Neural cell (in vitro differentiated cells): Measurements from ENCODE around the gene SF3B6. TPM values are rescaled to one million over a fixed set of nuclear protein-coding genes. Genes with fewer than 3 reads are reported as not detected.
"Not testable (repeated sequence)": the region's sequence is repeated elsewhere in the genome, so short reads cannot be mapped to it uniquely, and the experiment has no call there.

Experiments
- H2AFZ ChIP-seq: fragments of 200-600, 300-800 bp; sonication (generic), shearing (Covaris generic); 2 replicates; pipeline ENCODE4 v1.6.0; 2014; ENCODE audit warnings: low read depth, mild to moderate bottlenecking, antibody characterized with exemption, low read length, moderate library complexity
- H3F3A ChIP-seq: fragments of 200-600 bp; shearing (Covaris generic); 2 replicates; pipeline ENCODE4 v1.6.1; 2016; ENCODE audit warnings: mild to moderate bottlenecking, moderate library complexity, mixed read lengths, antibody characterized with exemption, low read length; ENCODE audit not compliant: insufficient read depth, poor library complexity, severe bottlenecking
- H3K27ac ChIP-seq: fragments of 200-600, 300-800 bp; sonication (generic), shearing (Covaris generic); 2 replicates; pipeline ENCODE4 v1.5.1; 2014; ENCODE audit warnings: mild to moderate bottlenecking, low read length, moderate library complexity
- H3K27me3 ChIP-seq: fragments of 300-800, 200-600 bp; sonication (generic), shearing (Covaris generic); 2 replicates; pipeline ENCODE4 v1.6.0; 2014; ENCODE audit warnings: mild to moderate bottlenecking, low read depth, low read length, moderate library complexity; ENCODE audit not compliant: insufficient read depth
- H3K36me3 ChIP-seq: fragments of 300-800, 200-600 bp; sonication (generic), shearing (Covaris generic); 2 replicates; pipeline ENCODE4 v1.5.1; 2014; ENCODE audit warnings: mild to moderate bottlenecking, antibody characterized with exemption, low read length, moderate library complexity; ENCODE audit not compliant: insufficient read depth
- H3K4me2 ChIP-seq: fragments of 300-800, 200-600 bp; sonication (generic), shearing (Covaris generic); 2 replicates; pipeline ENCODE4 v1.6.0; 2014; ENCODE audit warnings: mild to moderate bottlenecking, low read length
- H3K4me3 ChIP-seq: fragments of 300-800, 200-600 bp; sonication (generic), shearing (Covaris generic); 2 replicates; pipeline ENCODE4 v1.5.1; 2014; ENCODE audit warnings: mild to moderate bottlenecking, low read length, moderate library complexity
- H3K79me2 ChIP-seq: fragments of 200-600 bp; shearing (Covaris generic); replicated peaks from 2 replicates; pipeline ENCODE4 v1.6.0; 2014; ENCODE audit warnings: mild to moderate bottlenecking, low read length, moderate library complexity; ENCODE audit not compliant: insufficient read depth
- H3K9ac ChIP-seq: fragments of 300-800, 200-600 bp; sonication (generic), shearing (Covaris generic); 2 replicates; pipeline ENCODE4 v1.6.1; 2016; ENCODE audit warnings: mild to moderate bottlenecking, low read length, mixed read lengths
- H3K9me2 ChIP-seq: fragments of 200-600 bp; shearing (Covaris generic); 2 replicates; pipeline ENCODE4 v1.6.1; 2016; ENCODE audit warnings: mild to moderate bottlenecking, low read length, mixed read lengths; ENCODE audit not compliant: insufficient read depth
- H3K9me3 ChIP-seq: fragments of 200-600, 300-800 bp; sonication (generic), shearing (Covaris generic); 2 replicates; pipeline ENCODE4 v1.6.1; 2016; ENCODE audit warnings: mild to moderate bottlenecking, mixed run types, low read length, moderate library complexity, mixed read lengths
- H4K20me1 ChIP-seq: fragments of 200-600 bp; shearing (Covaris generic); 2 replicates; pipeline ENCODE4 v1.6.1; 2016; ENCODE audit warnings: mild to moderate bottlenecking, mixed run types; ENCODE audit not compliant: insufficient read depth
- CTCF ChIP-seq: fragments of 450-650 bp; IDR thresholded peaks from 2 replicates; pipeline ENCODE4 v1.5.1; 2014; ENCODE audit warnings: antibody characterized with exemption, mild to moderate bottlenecking, moderate library complexity; ENCODE audit not compliant: poor library complexity, severe bottlenecking
- EP300 ChIP-seq: fragments of 450-650 bp; conservative IDR thresholded peaks from 2 replicates; pipeline ENCODE4 v1.6.1; 2014; ENCODE audit warnings: antibody characterized with exemption, mild to moderate bottlenecking, moderate library complexity; ENCODE audit not compliant: poor library complexity, severe bottlenecking
- EZH2 ChIP-seq: fragments of 200-600, 300-800 bp; shearing (Covaris generic), sonication (generic); IDR thresholded peaks from 2 replicates; pipeline ENCODE4 v1.6.1; 2014; ENCODE audit warnings: antibody characterized with exemption, low read length, borderline replicate concordance, mild to moderate bottlenecking; ENCODE audit not compliant: insufficient read depth, poor library complexity, severe bottlenecking
- MXI1 ChIP-seq: fragments of 450-650 bp; conservative IDR thresholded peaks from 2 replicates; pipeline ENCODE4 v1.6.1; 2014; ENCODE audit warnings: antibody characterized with exemption, mild to moderate bottlenecking; ENCODE audit not compliant: poor library complexity, severe bottlenecking
- POLR2AphosphoS5 ChIP-seq: IDR thresholded peaks from 2 replicates; pipeline ENCODE4 v1.6.1; 2012
- RAD21 ChIP-seq: fragments of 450-650 bp; conservative IDR thresholded peaks from 2 replicates; pipeline ENCODE4 v1.6.1; 2014; ENCODE audit warnings: antibody characterized with exemption, mild to moderate bottlenecking, moderate library complexity
- REST ChIP-seq: IDR thresholded peaks from 2 replicates; pipeline ENCODE4 v1.6.1; 2012; ENCODE audit warnings: borderline replicate concordance
- SMC3 ChIP-seq: fragments of 450-650 bp; conservative IDR thresholded peaks from 2 replicates; pipeline ENCODE4 v1.6.1; 2014; ENCODE audit warnings: antibody characterized with exemption, mild to moderate bottlenecking, moderate library complexity; ENCODE audit not compliant: poor library complexity
- TAF1 ChIP-seq: IDR thresholded peaks from 2 replicates; pipeline ENCODE4 v1.6.1; 2012; ENCODE audit warnings: low read depth
- polyA plus RNA-seq: library from polyadenylated mRNA; depleted of rRNA; stranded (reverse); fragments of >200 nt; gene quantifications from 2 replicates; pipeline ENCODE4 v1.2.3, GENCODE V29; 2014

The SF3B6 gene
- polyA plus RNA-seq, 1 donor from 2014 or later = 442 TPM

- H3K27ac ChIP-seq = no peak overlapping the region
Measured at GRCh38 chr2:24110660-24111303, 34.7 kb upstream of the SF3B6 start.

GRCh38 chr2:24109431-24109830, 33.3 kb upstream of the SF3B6 start:
- H3K36me3 ChIP-seq, H4K20me1 ChIP-seq, H3K79me2 ChIP-seq, H3K9ac ChIP-seq, H3K4me3 ChIP-seq, H3K27ac ChIP-seq, H3K27me3 ChIP-seq, H3K9me3 ChIP-seq, H3K4me2 ChIP-seq, H3F3A ChIP-seq, H2AFZ ChIP-seq, H3K9me2 ChIP-seq: not testable (repeated sequence)

More at GRCh38 chr2:24110660-24111303, 34.7 kb upstream of the SF3B6 start:
- Histone ChIP-seq H3K79me2 (no peaks in the 10 kb centered on the region), H3K9ac (no peak overlapping the region), H3K9me2 (no peaks in the 10 kb centered on the region), H3K9me3 (peaks cover 2% of the 10 kb centered on the region), H3K36me3 (no peaks in the 10 kb centered on the region), H2AFZ (no peak overlapping the region), H3K27me3 (no peaks in the 10 kb centered on the region), H3K4me2 (no peak overlapping the region), H4K20me1 (no peaks in the 10 kb centered on the region), H3F3A (no peaks in the 10 kb centered on the region), H3K4me3 (no peak overlapping the region)
- TF ChIP-seq CTCF (no peak), EZH2 (no peak), RAD21 (no peak), TAF1 (no peak), EP300 (no peak), MXI1 (no peak), POLR2AphosphoS5 (no peak), SMC3 (no peak), REST (no peak)

GRCh38 chr2:24107336-24107735, 31.2 kb upstream of the SF3B6 start:
- Histone ChIP-seq H3F3A (no peaks in the 10 kb centered on the region), H3K4me3 (no peak overlapping the region), H3K4me2 (no peak overlapping the region), H3K9me3 (peaks cover 2% of the 10 kb centered on the region), H3K36me3 (no peaks in the 10 kb centered on the region), H3K9me2 (no peaks in the 10 kb centered on the region), H3K27me3 (no peaks in the 10 kb centered on the region), H3K79me2 (no peaks in the 10 kb centered on the region), H3K9ac (no peak overlapping the region), H2AFZ (no peak overlapping the region), H4K20me1 (no peaks in the 10 kb centered on the region), H3K27ac (no peak overlapping the region)
- TF ChIP-seq POLR2AphosphoS5 = no peak
- TF ChIP-seq TAF1 = no peak
- TF ChIP-seq MXI1 = no peak
- TF ChIP-seq EZH2 = no peak
- no peak for TF ChIP-seq SMC3
- no peak for TF ChIP-seq RAD21
- TF ChIP-seq CTCF = no peak
- no peak for TF ChIP-seq REST
- no peak for TF ChIP-seq EP300
